ENCODE measurements around the gene AGAP2. TPM values are rescaled to one million over a fixed set of nuclear protein-coding genes. Genes with fewer than 3 reads are reported as not detected.
A peak's percentile ranks its signal among the peaks of the same experiment; 100 is the strongest.

Gene AGAP2
- total RNA-seq, 1 donor = 0.72 TPM

DNA sequence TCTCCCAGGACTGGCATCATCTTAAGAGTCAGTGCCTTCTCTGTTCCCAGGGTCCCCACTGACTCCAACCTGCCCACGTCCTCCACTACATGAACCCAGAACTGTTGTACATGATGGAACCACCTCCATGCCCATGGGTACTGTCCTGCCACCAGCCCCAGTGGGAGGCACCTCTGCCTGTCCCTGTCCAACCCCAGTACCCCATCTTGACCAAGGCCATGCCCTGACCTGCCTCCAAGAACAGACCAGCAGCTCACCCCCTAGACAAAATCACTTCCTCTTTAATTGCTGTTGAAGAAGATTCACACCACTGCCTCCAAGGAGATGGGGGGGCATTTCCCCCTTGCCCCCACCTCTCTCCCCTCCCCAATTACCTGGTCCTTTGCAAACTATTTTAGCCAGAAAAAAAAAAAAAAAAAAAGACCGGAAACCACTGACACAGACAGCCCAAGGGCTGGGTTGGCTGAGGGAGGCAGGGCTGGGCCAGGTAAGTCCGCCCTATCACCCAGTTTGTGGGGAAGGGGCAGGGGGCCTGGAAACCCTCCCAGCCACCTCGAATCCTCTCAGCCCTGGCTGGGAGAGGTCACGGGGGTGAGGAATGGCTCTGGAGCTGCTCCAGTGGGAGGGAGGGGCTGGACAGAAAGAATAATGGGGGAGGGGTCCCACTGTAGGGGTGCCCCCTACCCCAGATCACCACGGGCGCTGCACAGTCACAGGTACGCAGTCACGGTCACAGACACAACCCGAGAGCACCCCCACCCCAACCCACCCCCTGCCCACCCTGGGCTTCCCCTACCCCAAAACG, 13.4 kb downstream of the AGAP2 start:
- no peak for TF ChIP-seq CTCF (IDR thresholded peaks at IDR 0.05; ENCODE audit: extremely low read depth, low read depth, low read length)
- no peak overlapping the region for H3K4me2 ChIP-seq (ENCODE audit: insufficient read depth, low read length)

GRCh38 chr12:57724003-57724935, 14.3 kb downstream of the AGAP2 start:
- Histone ChIP-seq H3K27me3 (ENCODE audit: insufficient read depth, low read length) (peaks cover 5% of the 10 kb centered on the region), H3K4me2 (ENCODE audit: insufficient read depth, low read length) (no peak overlapping the region), H3K36me3 (ENCODE audit: insufficient read depth, low read length) (peaks cover 6% of the 10 kb centered on the region), H3K9me3 (ENCODE audit: low read depth, low read length) (no peaks in the 10 kb centered on the region), H3K4me3 (ENCODE audit: insufficient read depth, low read length) (no peak overlapping the region), H2AFZ (ENCODE audit: low read length) (no peak overlapping the region), H3K4me1 (ENCODE audit: insufficient read depth, low read length) (peaks cover 4% of the 10 kb centered on the region), H4K20me1 (ENCODE audit: insufficient read depth, low read length) (peaks cover 2% of the 10 kb centered on the region), H3K79me2 (ENCODE audit: insufficient read depth, low read length) (no peaks in the 10 kb centered on the region), H3K27ac (ENCODE audit: low read depth, low read length) (no peak overlapping the region)
- DNase-seq (ENCODE audit: insufficient read length, low spot score, missing footprints) = peak; percentile 73
- no peak for TF ChIP-seq CTCF (IDR thresholded peaks at IDR 0.05; ENCODE audit: extremely low read depth, low read depth, low read length)

More for the DNA sequence above, 13.4 kb downstream of the AGAP2 start:
- peak; percentile 74 for DNase-seq (ENCODE audit: insufficient read length, low spot score, missing footprints)
- H3K36me3 ChIP-seq (ENCODE audit: insufficient read depth, low read length) = peaks cover 4% of the 10 kb centered on the region
- no peak overlapping the region for H3K27ac ChIP-seq (ENCODE audit: low read depth, low read length)
- no peaks in the 10 kb centered on the region for H3K79me2 ChIP-seq (ENCODE audit: insufficient read depth, low read length)
- no peaks in the 10 kb centered on the region for H3K9me3 ChIP-seq (ENCODE audit: low read depth, low read length)
- peaks cover 4% of the 10 kb centered on the region for H3K4me1 ChIP-seq (ENCODE audit: insufficient read depth, low read length)
- peaks cover 2% of the 10 kb centered on the region for H4K20me1 ChIP-seq (ENCODE audit: insufficient read depth, low read length)
- no peak overlapping the region for H2AFZ ChIP-seq (ENCODE audit: low read length)
- H3K27me3 ChIP-seq (ENCODE audit: insufficient read depth, low read length) = peaks cover 7% of the 10 kb centered on the region
- no peak overlapping the region for H3K4me3 ChIP-seq (ENCODE audit: insufficient read depth, low read length)

DNA sequence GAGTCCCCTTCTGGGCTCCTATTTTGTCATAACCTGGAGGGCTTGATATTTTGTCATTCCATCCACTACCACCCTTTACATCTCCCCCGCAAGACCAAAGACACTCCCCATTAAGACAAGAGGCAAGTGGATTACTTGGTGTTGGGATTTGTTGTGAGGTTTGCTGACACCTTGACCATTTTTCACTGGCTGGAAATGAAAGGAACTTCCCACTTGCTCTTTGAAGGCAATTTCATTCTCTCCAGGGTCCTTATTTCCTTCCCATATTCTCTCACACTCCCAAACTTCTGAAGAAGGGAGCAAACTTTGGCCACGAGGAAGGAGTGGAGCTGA, 14.9 kb downstream of the AGAP2 start:
- DNase-seq (ENCODE audit: insufficient read length, low spot score, missing footprints) = peak; percentile 65
- no peak overlapping the region for H2AFZ ChIP-seq (ENCODE audit: low read length)
- H3K4me3 ChIP-seq (ENCODE audit: insufficient read depth, low read length) = no peak overlapping the region
- peaks cover 12% of the 10 kb centered on the region for H3K36me3 ChIP-seq (ENCODE audit: insufficient read depth, low read length)
- peaks cover 5% of the 10 kb centered on the region for H3K27me3 ChIP-seq (ENCODE audit: insufficient read depth, low read length)
- H3K9me3 ChIP-seq (ENCODE audit: low read depth, low read length) = no peaks in the 10 kb centered on the region
- H3K4me2 ChIP-seq (ENCODE audit: insufficient read depth, low read length) = no peak overlapping the region
- peaks cover 2% of the 10 kb centered on the region for H4K20me1 ChIP-seq (ENCODE audit: insufficient read depth, low read length)
- H3K4me1 ChIP-seq (ENCODE audit: insufficient read depth, low read length) = peaks cover 4% of the 10 kb centered on the region
- no peak for TF ChIP-seq CTCF (IDR thresholded peaks at IDR 0.05; ENCODE audit: extremely low read depth, low read depth, low read length)
- no peak overlapping the region for H3K27ac ChIP-seq (ENCODE audit: low read depth, low read length)
- no peaks in the 10 kb centered on the region for H3K79me2 ChIP-seq (ENCODE audit: insufficient read depth, low read length)
